ENCODE data around the gene SCG2. TPM values are rescaled to one million over a fixed set of nuclear protein-coding genes. Genes with fewer than 3 reads are reported as not detected.

The SCG2 gene
- total and polyA plus RNA-seq, 2 experiments from 2014 or later = under 0.01 to 0.60 TPM

GRCh38 chr2:223589901-223590300, 12.3 kb downstream of the SCG2 start:
- Histone ChIP-seq H3K4me1 (ENCODE audit: insufficient read depth) (peaks cover 17% of the 10 kb centered on the region), H3K9me2 (ENCODE audit: insufficient read depth) (no peaks in the 10 kb centered on the region), H3K36me3 (ENCODE audit: low read depth) (no peaks in the 10 kb centered on the region), H3F3A (ENCODE audit: insufficient read depth) (no peaks in the 10 kb centered on the region), H3K4me3 (no peak overlapping the region), H3K9me3 (ENCODE audit: low read depth) (no peaks in the 10 kb centered on the region), H3K27ac (no peak overlapping the region), H3K4me2 (ENCODE audit: unreplicated experiment) (no peak overlapping the region), H2AFZ (no peak overlapping the region), H3K79me2 (ENCODE audit: insufficient read depth) (no peaks in the 10 kb centered on the region), H4K20me1 (ENCODE audit: insufficient read depth) (no peaks in the 10 kb centered on the region), H3K9ac (no peak overlapping the region), H3K27me3 (replicated peaks; ENCODE audit: insufficient read depth) (no peaks in the 10 kb centered on the region)
- in situ Hi-C loops (cut with MboI) = no loop called here
- no peak for DNase-seq
- no peak for TF ChIP-seq EZH2 (IDR thresholded peaks at IDR 0.05; ENCODE audit: insufficient read depth, poor library complexity, severe bottlenecking)
- TF ChIP-seq EZH2phosphoT487 (IDR thresholded peaks at IDR 0.05; ENCODE audit: insufficient read depth, low read depth) = no peak
- 91 to 100% methylated on average over 2 of the region's 2 CpGs for WGBS, 2 experiments (ENCODE audit: low coverage in 1 of 2, low lambda C conversion rate in 2 of 2, missing lambda C conversion rate in 2 of 2)

GRCh38 chr2:223588251-223588650, 13.9 kb downstream of the SCG2 start:
- H3K9me2 ChIP-seq (ENCODE audit: insufficient read depth) = no peaks in the 10 kb centered on the region
- in situ Hi-C loops (cut with MboI) = no loop called here
- H3K4me1 ChIP-seq (ENCODE audit: insufficient read depth) = peaks cover 17% of the 10 kb centered on the region
- no peaks in the 10 kb centered on the region for H3F3A ChIP-seq (ENCODE audit: insufficient read depth)
- no peak overlapping the region for H3K9ac ChIP-seq
- no peak overlapping the region for H3K4me3 ChIP-seq
- no peaks in the 10 kb centered on the region for H4K20me1 ChIP-seq (ENCODE audit: insufficient read depth)
- H3K36me3 ChIP-seq (ENCODE audit: low read depth) = no peaks in the 10 kb centered on the region
- DNase-seq = no peak
- no peaks in the 10 kb centered on the region for H3K9me3 ChIP-seq (ENCODE audit: low read depth)
- H3K27me3 ChIP-seq (replicated peaks; ENCODE audit: insufficient read depth) = no peaks in the 10 kb centered on the region
- WGBS, 2 experiments (ENCODE audit: low coverage in 1 of 2, low lambda C conversion rate in 2 of 2, missing lambda C conversion rate in 2 of 2) = 58 to 63% methylated on average over 3 of the region's 3 CpGs
- H3K79me2 ChIP-seq (ENCODE audit: insufficient read depth) = no peaks in the 10 kb centered on the region
- no peak for TF ChIP-seq EZH2 (IDR thresholded peaks at IDR 0.05; ENCODE audit: insufficient read depth, poor library complexity, severe bottlenecking)
- TF ChIP-seq EZH2phosphoT487 (IDR thresholded peaks at IDR 0.05; ENCODE audit: insufficient read depth, low read depth) = no peak
- H3K27ac ChIP-seq = no peak overlapping the region
- H3K4me2 ChIP-seq (ENCODE audit: unreplicated experiment) = no peak overlapping the region
- no peak overlapping the region for H2AFZ ChIP-seq

- no peaks in the 10 kb centered on the region for H3K27me3 ChIP-seq (replicated peaks; ENCODE audit: insufficient read depth)
- H4K20me1 ChIP-seq (ENCODE audit: insufficient read depth) = no peaks in the 10 kb centered on the region
- TF ChIP-seq EZH2phosphoT487 (IDR thresholded peaks at IDR 0.05; ENCODE audit: insufficient read depth, low read depth) (no peak), EZH2 (IDR thresholded peaks at IDR 0.05; ENCODE audit: insufficient read depth, poor library complexity, severe bottlenecking) (no peak)
- H3K4me1 ChIP-seq (ENCODE audit: insufficient read depth) = peaks cover 17% of the 10 kb centered on the region
- no peaks in the 10 kb centered on the region for H3K9me2 ChIP-seq (ENCODE audit: insufficient read depth)
- no peaks in the 10 kb centered on the region for H3K79me2 ChIP-seq (ENCODE audit: insufficient read depth)
- no peak overlapping the region for H3K27ac ChIP-seq
- in situ Hi-C loops (cut with MboI) = no loop called here
- no peak overlapping the region for H3K4me2 ChIP-seq (ENCODE audit: unreplicated experiment)
- H3K9me3 ChIP-seq (ENCODE audit: low read depth) = no peaks in the 10 kb centered on the region
- no peak overlapping the region for H2AFZ ChIP-seq
- no peak for DNase-seq
- no peaks in the 10 kb centered on the region for H3K36me3 ChIP-seq (ENCODE audit: low read depth)
- no peak overlapping the region for H3K9ac ChIP-seq
- no peaks in the 10 kb centered on the region for H3F3A ChIP-seq (ENCODE audit: insufficient read depth)
- H3K4me3 ChIP-seq = no peak overlapping the region
- 82 to 86% methylated on average over 3 of the region's 3 CpGs for WGBS, 2 experiments (ENCODE audit: low coverage in 1 of 2, low lambda C conversion rate in 2 of 2, missing lambda C conversion rate in 2 of 2)
Measured at GRCh38 chr2:223587301-223587700, 14.9 kb downstream of the SCG2 start.

GRCh38 chr2:223586261-223586660, 15.9 kb downstream of the SCG2 start:
- H4K20me1 ChIP-seq (ENCODE audit: insufficient read depth) = no peaks in the 10 kb centered on the region
- no peaks in the 10 kb centered on the region for H3F3A ChIP-seq (ENCODE audit: insufficient read depth)
- TF ChIP-seq EZH2 (IDR thresholded peaks at IDR 0.05; ENCODE audit: insufficient read depth, poor library complexity, severe bottlenecking) = no peak
- no peak for TF ChIP-seq EZH2phosphoT487 (IDR thresholded peaks at IDR 0.05; ENCODE audit: insufficient read depth, low read depth)
- peak overlapping the region; percentile 23 for H3K4me2 ChIP-seq (ENCODE audit: unreplicated experiment)
- H3K9me2 ChIP-seq (ENCODE audit: insufficient read depth) = no peaks in the 10 kb centered on the region
- no peaks in the 10 kb centered on the region for H3K36me3 ChIP-seq (ENCODE audit: low read depth)
- no peak overlapping the region for H2AFZ ChIP-seq
- 0% methylated on average over 2 of the region's 2 CpGs for WGBS, 2 experiments (ENCODE audit: low coverage in 1 of 2, low lambda C conversion rate in 2 of 2, missing lambda C conversion rate in 2 of 2)
- peaks cover 18% of the 10 kb centered on the region for H3K4me1 ChIP-seq (ENCODE audit: insufficient read depth)
- no peaks in the 10 kb centered on the region for H3K79me2 ChIP-seq (ENCODE audit: insufficient read depth)
- DNase-seq = peak; percentile 89
- no peaks in the 10 kb centered on the region for H3K27me3 ChIP-seq (replicated peaks; ENCODE audit: insufficient read depth)
- no peak overlapping the region for H3K4me3 ChIP-seq
- H3K27ac ChIP-seq = peak overlapping the region; percentile 27; the same call in 1 of the 2 replicates
- in situ Hi-C loops (cut with MboI) = no loop called here
- H3K9ac ChIP-seq = peak overlapping the region; percentile 19; the same call in 1 of the 2 replicates
- no peaks in the 10 kb centered on the region for H3K9me3 ChIP-seq (ENCODE audit: low read depth)

GRCh38 chr2:223585666-223586065, 16.5 kb downstream of the SCG2 start:
- in situ Hi-C loops (cut with MboI) = no loop called here
- no peak overlapping the region for H3K4me3 ChIP-seq
- no peak overlapping the region for H3K27ac ChIP-seq
- WGBS, 2 experiments (ENCODE audit: low coverage in 1 of 2, low lambda C conversion rate in 2 of 2, missing lambda C conversion rate in 2 of 2) = 61 to 62% methylated on average over 4 of the region's 4 CpGs
- peak overlapping the region; percentile 19; the same call in 1 of the 2 replicates for H3K9ac ChIP-seq
- peaks cover 22% of the 10 kb centered on the region for H3K4me1 ChIP-seq (ENCODE audit: insufficient read depth)
- TF ChIP-seq EZH2 (IDR thresholded peaks at IDR 0.05; ENCODE audit: insufficient read depth, poor library complexity, severe bottlenecking) (no peak), EZH2phosphoT487 (IDR thresholded peaks at IDR 0.05; ENCODE audit: insufficient read depth, low read depth) (no peak)
- no peaks in the 10 kb centered on the region for H3K27me3 ChIP-seq (replicated peaks; ENCODE audit: insufficient read depth)
- H3K79me2 ChIP-seq (ENCODE audit: insufficient read depth) = no peaks in the 10 kb centered on the region
- H3K36me3 ChIP-seq (ENCODE audit: low read depth) = no peaks in the 10 kb centered on the region
- no peak overlapping the region for H2AFZ ChIP-seq
- H3K4me2 ChIP-seq (ENCODE audit: unreplicated experiment) = peak overlapping the region; percentile 23
- H3K9me3 ChIP-seq (ENCODE audit: low read depth) = no peaks in the 10 kb centered on the region
- H4K20me1 ChIP-seq (ENCODE audit: insufficient read depth) = no peaks in the 10 kb centered on the region
- no peaks in the 10 kb centered on the region for H3K9me2 ChIP-seq (ENCODE audit: insufficient read depth)
- peak; percentile 56 for DNase-seq
- peaks cover 5% of the 10 kb centered on the region; the same call in 1 of the 2 replicates for H3F3A ChIP-seq (ENCODE audit: insufficient read depth)

Measured in GM23248 (cell line).